GM18858 (cell line): ENCODE results near the gene COL19A1.
A peak's percentile ranks its signal among the peaks of the same experiment; 100 is the strongest.

Source experiments
- ATAC-seq: cut with Tn5 transposase; IDR thresholded peaks from one replicate; pipeline ENCODE4 v1.9.1; 2021; ENCODE audit not compliant: unreplicated experiment

The COL19A1 gene

DNA sequence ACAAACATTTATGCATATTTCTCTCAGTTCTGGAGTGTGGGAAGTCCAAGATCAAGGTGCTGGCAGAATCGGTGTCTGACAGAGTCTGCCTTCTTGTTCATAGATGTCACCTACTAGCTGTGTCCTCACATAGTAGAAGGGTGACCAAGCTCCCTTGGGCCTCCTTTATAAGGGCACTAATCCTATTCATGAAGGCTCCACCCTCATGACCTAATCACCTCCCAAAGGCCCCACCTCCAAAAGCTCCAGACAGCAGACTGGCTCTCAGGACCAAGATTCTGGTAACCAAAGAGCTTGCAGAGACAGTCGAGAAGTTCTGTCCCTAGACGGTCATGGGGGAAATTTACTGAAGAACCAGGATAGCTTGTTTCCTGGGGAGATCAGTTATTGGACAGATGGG is 297.4 kb downstream of the COL19A1 start:
- no peak for ATAC-seq

DNA sequence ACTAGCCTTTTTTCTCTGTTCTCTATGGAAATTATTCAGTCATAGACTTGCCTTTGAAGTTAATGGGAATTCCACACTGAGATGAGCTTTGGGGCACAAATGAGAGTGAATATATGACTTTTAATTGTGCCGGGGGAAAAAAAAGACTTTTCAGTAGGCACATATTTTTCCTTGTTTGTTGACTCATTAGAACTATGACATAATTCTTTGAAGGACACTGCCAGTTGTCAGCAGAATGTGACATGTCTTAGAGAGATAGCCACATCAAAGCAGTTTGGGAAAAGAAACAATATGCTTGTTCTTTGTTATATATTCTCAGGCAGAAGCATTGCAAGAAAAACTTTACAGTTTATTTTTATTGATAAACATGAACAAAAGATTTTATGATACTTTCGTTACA is 298.2 kb downstream of the COL19A1 start:
- ATAC-seq = no peak

DNA sequence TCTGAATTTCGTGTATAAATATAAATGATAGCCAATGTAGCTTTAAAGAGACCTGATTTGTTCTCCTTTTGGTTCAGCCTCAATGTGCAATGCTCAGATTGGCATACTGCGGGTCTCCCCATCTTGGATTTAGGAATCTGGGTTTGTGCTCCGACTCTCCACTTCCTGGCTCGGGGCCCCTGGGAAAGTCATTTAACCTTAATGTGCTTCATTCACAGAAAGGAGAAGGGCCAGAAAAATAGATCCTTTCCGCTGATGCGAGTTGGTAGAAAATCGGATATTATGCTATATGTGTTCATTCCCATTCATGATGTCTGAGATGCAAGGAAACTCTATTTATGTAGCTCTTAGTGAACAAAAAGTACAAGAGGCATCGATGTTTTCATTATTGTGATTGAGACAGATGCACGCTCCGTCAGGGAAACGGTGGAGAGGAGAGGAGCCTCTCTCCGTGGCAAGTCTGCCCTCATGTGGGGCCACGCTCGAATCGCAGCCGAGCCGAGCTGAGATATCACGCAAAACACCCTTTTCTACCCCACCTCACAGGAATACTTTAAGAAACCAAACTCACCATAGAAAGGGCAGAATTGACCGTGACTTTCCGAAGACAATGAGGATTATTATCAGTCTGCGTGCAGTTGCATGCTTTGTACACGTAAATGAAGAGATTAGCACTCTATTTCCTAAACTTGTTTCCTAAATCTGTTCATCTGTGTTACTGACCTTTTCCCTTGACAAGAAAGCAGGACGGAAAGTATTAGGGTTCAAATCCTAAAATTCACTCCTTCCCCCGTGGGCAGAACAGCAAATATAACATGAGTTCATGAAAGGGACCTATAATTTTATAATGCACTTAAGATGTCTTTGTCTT is 300.0 kb downstream of the COL19A1 start:
- ATAC-seq = peak; percentile 81

DNA sequence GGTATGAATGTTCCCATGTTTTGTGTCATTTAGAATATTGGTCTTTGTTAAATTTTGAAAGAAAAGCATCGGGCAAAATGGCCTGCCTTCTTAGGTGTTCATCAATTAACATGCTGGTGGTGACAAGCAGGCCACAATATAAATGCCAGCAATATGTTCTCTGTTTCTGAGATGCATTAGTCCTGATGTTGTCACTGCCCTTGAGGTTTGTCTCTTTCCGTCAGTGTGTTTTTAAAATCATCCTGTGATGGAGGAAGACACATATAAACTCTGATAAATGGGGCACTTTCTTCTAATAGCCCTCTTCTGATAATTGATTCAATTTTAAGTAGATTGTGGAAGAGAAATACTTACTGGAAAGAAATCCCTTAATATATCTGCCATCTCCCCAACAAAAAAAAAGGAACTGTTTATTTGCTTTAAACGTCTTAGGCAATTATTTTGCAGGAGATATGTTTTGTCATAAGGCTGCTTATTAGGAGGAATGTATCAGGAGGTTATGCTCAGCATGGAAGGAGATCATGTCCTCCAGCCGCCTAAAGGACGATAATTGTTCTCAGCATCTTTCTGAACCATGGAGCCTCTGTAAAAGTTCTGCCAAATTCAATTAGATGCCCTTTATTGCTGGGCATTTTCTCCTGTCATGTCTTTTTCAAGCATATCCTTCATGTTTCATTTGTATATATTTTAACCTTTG is 302.5 kb downstream of the COL19A1 start:
- no peak for ATAC-seq

DNA sequence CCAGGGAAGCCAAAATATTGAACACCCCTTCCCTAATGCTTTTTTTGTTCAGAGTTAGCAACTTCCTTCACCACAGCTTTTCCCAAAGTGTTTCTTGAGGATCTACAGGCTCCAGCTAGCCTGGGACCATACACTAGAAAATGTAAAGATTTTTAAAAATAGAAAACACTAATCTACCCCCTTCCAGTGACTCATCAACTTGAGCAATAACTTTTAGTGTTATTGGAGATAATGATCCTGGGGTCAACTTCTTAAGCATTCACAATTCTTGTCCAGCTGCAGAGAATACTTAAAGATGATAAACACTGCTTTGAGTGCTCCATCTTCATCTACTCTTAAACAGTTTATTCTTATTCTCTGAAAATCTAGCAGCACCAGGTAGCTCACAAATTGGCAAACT is 304.9 kb downstream of the COL19A1 start:
- no peak for ATAC-seq

DNA sequence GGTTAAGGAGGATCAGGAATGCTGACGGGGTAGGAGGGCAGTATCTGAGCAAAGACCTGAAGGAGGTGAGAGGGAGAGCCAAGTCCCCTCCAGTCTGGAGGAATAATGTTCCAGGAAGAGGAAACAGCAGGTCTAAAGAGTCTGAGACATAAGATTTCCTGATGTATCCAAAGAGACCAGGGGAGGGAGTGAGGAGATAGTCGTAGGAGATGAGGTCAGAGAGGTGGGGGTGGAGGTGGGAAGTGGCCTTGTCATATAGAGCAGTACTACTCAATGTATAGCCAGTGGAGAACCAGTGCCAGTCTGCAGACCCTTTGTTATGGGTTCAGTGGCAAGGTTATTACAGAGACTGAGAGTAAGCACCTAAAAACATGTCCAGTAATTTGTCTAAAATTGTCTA is 305.9 kb downstream of the COL19A1 start:
- no peak for ATAC-seq

DNA sequence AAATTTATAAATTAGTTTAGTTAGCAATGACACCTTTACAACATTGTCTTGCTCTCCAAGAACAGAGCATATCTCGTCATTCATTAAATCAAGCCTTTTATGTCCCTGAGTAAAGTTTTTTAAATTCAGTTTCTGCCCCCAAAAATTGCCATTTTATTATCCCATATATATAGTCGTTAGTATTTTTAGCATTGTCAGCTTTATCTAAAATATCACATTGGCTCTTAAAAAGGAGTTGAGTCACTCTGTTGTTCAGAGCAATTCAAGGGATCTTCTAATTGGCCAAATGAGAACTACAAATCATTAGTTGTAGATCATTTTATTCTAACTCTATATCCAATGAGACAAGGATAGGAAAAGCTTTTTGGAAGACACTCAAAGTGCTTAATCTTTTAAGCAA is 309.4 kb downstream of the COL19A1 start:
- no peak for ATAC-seq

DNA sequence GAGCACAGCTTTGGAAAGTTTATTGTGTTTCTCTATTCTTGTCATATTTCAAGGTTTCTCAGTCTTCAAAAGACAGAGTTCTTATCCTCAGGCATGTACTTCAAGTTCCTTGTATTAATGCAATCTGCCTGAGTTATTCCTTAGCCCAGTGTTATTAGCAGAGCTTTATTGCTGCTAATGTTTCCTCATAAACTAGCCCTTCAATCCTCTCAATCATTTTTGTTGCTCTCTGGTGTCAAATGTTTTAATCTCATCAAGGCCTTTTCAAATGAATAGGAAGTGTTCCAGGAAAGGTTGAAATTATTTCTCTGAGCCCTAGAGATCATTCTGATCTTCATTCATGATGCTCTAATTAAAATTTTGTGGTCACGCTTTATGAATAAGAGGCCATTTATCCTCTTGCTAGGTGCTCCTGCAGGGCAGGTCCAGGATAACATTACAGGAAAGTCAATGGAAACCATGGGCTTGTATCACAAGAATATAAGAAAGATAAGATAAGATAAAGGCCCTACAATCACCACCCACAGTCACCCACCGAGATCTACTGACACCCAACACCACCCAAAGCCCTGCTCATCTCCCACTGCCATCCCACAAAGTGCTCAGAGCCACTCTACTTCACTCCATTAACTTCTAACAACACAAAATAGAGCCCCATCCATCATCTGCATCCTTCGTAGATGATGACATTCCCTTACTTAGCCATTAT is 310.6 kb downstream of the COL19A1 start:
- no peak for ATAC-seq

DNA sequence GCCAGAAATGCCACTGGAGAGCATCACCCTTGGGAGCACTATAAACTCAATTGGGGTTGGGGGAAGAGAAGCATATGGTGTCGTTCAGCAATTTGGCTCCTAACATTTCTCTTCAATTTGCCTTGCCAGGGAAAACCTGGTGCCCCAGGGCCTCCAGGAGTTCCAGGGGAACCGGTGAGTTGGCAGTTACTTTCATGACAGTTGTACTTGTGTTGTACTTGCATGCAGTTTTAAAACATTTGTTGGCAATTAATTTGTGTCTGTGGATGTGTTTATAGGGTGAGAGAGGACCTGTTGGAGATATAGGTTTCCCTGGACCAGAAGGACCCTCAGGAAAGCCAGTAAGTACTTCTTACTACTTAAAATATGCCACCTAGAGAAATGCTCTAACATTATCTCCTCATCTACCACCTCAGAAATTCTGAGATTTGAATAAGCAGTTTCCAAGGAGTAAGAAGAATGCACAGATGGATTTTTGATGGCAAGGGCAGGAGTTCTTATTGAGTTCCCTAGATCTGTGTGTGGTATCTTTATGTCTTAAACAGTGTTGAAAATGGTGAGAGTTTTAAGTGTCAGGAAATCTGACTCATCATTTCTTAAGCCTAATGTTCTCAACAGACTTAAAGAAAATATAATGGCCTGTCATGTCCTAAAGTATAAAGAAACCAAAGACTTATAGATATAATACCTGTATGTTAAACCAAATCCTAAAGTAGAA is 314.0 kb downstream of the COL19A1 start:
- no peak for ATAC-seq

DNA sequence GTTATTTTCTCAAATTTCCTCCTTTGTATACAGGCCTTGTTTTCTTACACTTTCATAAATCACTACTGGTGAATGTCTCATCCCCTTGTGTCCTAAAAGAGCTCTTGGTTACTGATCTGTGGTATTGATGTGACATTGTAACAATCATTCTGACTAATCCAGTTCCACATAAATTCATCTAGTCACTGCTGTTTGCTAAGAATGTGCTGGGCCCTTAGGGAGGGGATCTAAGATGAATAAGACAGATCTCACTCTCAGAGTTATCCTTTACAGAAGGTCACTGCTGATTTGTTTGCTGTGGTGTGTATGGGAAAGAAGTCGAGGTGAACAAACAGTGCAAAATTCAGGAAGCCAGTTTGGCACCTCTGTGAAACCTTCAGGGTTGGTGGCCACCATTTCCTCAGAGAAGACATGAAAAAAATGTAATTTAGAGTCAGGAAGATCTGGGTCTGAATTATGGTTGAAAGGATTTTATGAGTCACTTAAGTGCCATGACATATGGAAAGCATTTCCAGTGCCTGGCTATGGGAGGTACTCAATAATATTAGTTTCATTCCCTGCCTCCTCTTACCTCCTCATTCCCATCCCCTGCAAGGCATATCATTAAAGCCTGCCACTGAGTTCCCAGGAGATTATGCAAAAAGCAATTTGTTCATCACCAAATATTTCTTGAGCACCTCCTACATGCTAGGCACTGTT is 314.7 kb downstream of the COL19A1 start:
- ATAC-seq = peak; percentile 68

DNA sequence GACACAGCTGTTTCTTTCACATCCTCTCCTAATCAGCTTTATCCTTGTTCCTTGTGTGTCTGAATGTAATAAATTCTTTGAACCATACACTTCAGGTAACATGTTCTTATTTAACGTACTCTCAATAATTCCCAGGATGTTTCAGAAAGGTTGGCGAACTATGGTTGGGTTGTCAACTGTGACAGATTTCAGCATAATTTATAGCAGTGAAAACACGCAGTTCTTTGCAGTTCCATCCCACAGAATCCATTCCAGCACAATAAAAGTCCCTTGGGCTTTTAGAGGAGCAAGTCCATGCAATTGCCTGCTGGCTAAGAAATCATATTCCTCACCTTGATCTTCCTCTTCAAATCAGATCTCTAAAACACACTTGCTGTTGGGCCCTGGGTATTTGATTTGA is 317.2 kb downstream of the COL19A1 start:
- ATAC-seq = no peak

DNA sequence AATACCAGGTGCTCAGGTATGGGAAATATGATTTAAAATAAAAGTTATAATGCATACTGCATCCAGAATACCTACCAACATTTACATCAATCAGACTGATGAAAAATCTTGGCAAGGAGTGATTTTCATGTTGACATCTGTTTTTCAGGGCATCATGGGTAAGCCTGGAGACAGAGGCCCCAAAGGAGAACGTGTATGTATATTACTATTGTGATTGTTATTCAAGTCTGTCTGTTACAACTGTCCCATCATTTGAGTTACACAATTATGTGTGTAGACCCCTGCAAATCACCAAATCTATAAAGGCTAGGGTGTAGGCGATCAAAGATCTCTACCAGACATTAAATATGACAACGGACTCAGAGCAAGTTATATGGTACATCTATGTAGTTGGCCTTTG is 318.4 kb downstream of the COL19A1 start:
- no peak for ATAC-seq

DNA sequence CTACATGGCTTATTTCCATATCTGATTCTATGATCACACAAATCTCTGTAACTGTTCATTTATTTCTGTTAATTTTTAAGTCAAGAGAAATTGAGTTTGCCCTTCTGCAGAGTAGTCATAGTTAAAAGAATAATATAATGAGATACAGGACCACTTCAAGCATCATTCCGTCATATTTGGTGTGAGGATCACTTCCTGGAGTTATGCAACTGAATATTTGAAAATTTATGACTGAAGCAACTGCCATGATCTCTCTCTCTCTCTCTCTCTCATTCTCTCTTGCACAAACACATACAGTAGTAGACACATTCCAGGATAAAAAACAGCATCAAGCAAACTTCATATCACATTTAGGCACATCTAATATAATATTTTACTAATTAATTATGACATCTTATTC is 320.1 kb downstream of the COL19A1 start:
- no peak for ATAC-seq

DNA sequence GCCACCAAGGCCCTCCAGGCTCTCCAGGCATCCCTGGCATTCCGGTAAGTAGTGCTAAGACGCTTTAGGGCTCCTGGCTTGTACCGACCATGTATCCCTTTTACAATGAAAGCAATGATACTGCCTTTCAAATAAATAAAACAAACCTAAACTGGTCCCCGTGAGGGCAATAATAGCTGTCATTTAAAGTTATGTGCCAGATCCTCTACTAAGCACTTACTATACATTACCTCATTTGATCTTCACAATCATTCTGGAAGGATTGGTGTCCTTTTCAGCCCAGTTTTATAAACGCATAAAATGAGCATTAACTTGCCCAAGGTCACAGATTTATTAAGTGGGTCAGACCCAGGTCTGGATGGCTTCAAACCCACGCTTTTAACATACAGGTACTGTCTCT is 321.8 kb downstream of the COL19A1 start:
- no peak for ATAC-seq

DNA sequence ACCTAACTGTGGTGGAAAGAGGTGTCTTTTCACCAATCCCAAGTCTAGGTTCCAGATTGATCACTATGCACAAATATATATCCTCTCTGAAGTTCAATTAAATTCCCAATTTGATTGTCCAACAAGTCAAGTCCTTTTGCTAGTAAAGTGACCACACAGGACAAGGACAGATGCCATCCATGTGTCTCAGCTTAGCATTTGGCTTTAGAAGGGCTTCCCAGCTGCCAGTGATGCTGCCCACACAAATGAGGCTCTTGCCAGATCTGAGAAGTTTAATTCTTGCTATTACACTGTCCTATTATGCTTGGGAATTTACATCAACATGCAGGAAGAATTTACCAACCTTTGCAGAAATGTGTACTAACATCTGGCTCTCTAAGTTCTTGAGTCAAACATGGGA is 328.1 kb downstream of the COL19A1 start:
- ATAC-seq = no peak

DNA sequence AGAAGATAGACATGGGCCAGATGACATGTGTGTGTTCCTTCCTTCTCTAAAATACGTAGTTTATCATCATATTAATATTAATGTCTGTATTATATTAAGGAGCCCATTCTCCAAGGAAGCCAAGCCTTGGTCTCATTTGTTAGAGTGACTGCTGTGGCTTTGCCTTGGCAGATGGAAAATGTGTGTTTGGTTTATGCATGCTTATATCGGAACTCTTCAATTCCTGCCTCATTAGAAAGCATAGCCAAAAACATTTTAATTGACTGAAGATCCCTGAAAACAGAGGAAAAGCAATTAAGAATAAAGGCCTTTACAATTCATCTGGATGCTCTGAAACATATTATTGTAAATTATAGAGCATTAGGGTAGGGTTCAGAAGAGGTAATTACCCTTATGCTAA is 330.2 kb downstream of the COL19A1 start:
- ATAC-seq = no peak

DNA sequence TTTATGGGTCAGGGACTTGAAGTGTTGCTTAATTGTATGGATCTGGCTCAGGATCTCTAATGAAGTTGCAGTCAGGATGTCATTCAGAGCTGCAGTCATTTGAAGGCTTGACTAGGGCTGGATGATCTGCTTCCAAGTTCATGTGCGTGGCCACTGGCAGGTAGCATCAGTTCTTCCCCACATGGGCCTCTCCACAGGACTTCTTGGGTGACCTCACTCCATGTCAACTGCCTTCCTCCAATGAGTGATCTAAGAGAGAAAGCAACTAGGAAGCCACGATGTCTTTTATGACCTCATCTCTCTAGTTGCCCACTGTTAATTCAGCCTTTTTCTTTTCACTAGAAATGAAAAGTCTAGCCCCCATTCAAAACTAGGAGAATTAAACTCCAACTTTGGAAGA is 332.4 kb downstream of the COL19A1 start:
- no peak for ATAC-seq

DNA sequence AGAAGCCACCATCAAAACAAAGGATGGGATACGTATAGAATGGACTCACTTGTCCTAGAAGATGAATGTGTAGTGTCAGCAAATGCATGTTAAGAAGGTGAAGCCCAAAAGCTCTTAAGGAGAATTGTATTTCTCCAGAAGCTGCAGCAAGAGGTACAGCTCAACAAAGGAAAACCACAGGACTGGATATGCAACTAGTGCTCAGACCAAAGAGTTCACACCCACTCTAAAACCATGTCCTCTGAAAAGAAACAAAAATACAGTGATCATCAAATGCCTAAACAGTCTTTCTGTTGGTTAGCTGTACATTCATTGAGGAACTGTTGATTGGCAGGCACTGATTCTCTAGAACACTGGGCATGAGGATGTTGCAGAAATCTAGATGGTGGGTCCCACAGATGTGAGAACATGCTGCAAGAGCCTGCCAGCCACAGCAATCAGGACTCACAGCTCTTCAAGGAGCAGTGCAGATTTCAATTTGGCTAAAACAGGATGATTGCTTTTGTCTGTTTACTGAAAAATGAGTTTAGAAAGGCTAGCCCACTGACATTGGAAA is 342.0 kb downstream of the COL19A1 start:
- ATAC-seq = no peak

DNA sequence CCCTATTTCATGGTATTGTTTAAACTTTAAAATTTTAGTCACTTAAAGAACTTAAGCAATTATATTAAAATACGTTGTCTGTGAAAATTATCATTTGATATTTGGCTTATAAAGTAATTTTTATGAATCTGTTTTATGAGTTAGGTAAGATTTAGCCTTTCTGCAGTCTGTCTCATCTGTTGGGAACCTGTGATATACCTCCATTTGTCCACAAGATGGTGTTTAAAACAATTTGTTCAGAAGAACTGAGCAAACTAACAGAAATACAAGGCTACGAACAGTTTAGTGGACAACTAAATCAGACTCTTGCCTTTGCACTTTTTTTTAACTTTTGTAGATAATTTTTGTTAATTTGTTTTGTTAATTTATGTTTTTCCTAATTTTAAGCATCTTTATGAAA is 344.1 kb downstream of the COL19A1 start:
- no peak for ATAC-seq

DNA sequence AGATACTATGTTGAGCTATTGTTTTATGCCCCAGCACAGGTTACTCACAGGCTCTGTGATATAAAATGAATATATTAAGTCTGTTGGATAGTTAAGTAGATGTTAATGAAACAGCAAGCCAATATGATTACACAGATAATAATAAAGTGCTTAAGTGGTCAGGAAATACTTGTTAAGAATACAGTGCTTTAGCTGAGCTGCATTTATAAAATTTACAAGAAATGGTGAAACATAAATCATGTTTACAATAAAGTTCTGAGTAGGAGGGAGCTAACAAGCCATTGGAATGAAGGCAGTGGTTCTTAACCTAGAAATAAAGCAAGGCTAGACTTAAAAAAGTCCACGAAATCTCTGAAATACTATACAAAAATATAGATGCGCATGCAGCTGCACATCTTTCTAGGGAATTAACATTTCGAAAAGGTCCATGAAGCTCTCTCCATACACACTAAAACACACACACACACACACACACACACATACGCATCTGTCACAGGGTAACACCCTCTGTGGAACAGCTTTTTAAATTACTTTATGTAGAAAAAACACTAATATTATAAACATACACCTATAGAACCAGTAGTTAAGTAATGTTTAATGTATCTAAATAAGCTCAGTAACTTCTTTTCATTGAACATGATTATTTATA is 349.2 kb downstream of the COL19A1 start:
- no peak for ATAC-seq
